C4-2B (cell line): ENCODE results near the gene CPLX3.

Experiments used
- CTCF ChIP-seq: fragments of 450-650 bp; conservative IDR thresholded peaks from 2 replicates; pipeline ENCODE4 v1.5.1; 2017; ENCODE audit warnings: mild to moderate bottlenecking
- ZFX ChIP-seq: fragments of 450-650 bp; IDR thresholded peaks from 2 replicates; pipeline ENCODE4 v1.6.1; 2017

GRCh38 chr15:74815121-74815934 is 11.1 kb upstream of the CPLX3 start:
- TF ChIP-seq CTCF (no peak), ZFX (peak; percentile 45; the same call in 1 of the 2 replicates)
